ENCODE data around the gene SGCG.

- no peak for TF ChIP-seq CTCF (IDR thresholded peaks at IDR 0.05)
- no peak for TF ChIP-seq POLR2A (IDR thresholded peaks at IDR 0.05)
Observed at GRCh38 chr13:23185542-23185941, 4.8 kb downstream of the SGCG start.

Data from adrenal gland (tissue), 5 donors.